ENCODE measurements around the gene ISCA2. TPM values are rescaled to one million over a fixed set of nuclear protein-coding genes. Genes with fewer than 3 reads are reported as not detected.

Gene ISCA2
- total and polyA plus RNA-seq, 2 donors (not counting 1 experiment from before 2014, with no cell fraction given) = 14.1 to 28.3 TPM

- ChIA-PET POLR2A (no interaction called here), CTCF (no interaction called here)
- H3K4me1 ChIP-seq (ENCODE audit: control insufficient read depth in 2 of 2, insufficient read depth in 2 of 2, low read length in 2 of 2) = no peaks in the 10 kb centered on the region
- H3K9me3 Mint-ChIP-seq (ENCODE audit: insufficient read depth) = no peaks in the 10 kb centered on the region
- no peak overlapping the region for H3K4me2 ChIP-seq (replicated peaks; ENCODE audit: low read depth, low read length, poor library complexity, severe bottlenecking)
- H3K4me3 ChIP-seq (ENCODE audit: control extremely low read depth in 1 of 5, extremely low read depth in 1 of 5, insufficient read depth in 1 of 5, low read depth in 2 of 5, low read length in 4 of 5) = no peak overlapping the region
- H3K27me3 Mint-ChIP-seq = peaks cover 21% of the 10 kb centered on the region
- H2AFZ ChIP-seq (ENCODE audit: insufficient read depth, low read depth, low read length, poor library complexity, severe bottlenecking) = no peak overlapping the region
- no peak for TF ChIP-seq EZH2 (IDR thresholded peaks at IDR 0.05; ENCODE audit: borderline replicate concordance, insufficient read depth, low read depth, low read length, poor library complexity, severe bottlenecking)
- no peak for TF ChIP-seq CTCF (IDR thresholded peaks at IDR 0.05)
- no peak overlapping the region for H3K27ac ChIP-seq (ENCODE audit: low read length in 2 of 2)
- intact Hi-C loops (cut with micrococcal nuclease) = no loop called here
- H3K9ac ChIP-seq (ENCODE audit: low read length) = no peak overlapping the region
- no peak overlapping the region for H3K27ac Mint-ChIP-seq
- no peaks in the 10 kb centered on the region for H3K9me3 ChIP-seq (ENCODE audit: control extremely low read depth in 1 of 3, control insufficient read depth in 2 of 3, insufficient read depth in 1 of 3, low read length in 2 of 3)
- DNase-seq (no peak), ATAC-seq (ENCODE audit: low read depth) (no peak)
- H3K4me3 Mint-ChIP-seq = no peak overlapping the region
- 93% methylated on average over 2 of the region's 3 CpGs for WGBS (ENCODE audit: insufficient coverage)
- no peaks in the 10 kb centered on the region for H3K79me2 ChIP-seq (ENCODE audit: control insufficient read depth, insufficient read depth, low read length)
- H3K27me3 ChIP-seq (replicated peaks in 1 of 4; ENCODE audit: control extremely low read depth in 1 of 4, control insufficient read depth in 3 of 4, insufficient read depth in 4 of 4, low read length in 3 of 4) = no peaks in the 10 kb centered on the region
- H3K36me3 ChIP-seq (replicated peaks in 1 of 2; ENCODE audit: control extremely low read depth in 1 of 2, control insufficient read depth in 1 of 2, extremely low read depth in 1 of 2, insufficient read depth in 2 of 2, low read length in 1 of 2) = no peaks in the 10 kb centered on the region
- no peaks in the 10 kb centered on the region for H4K20me1 ChIP-seq (ENCODE audit: control insufficient read depth, insufficient read depth, low read length, poor library complexity, severe bottlenecking)
- no peaks in the 10 kb centered on the region for H3K4me1 Mint-ChIP-seq
These were observed 30.6 kb upstream of the ISCA2 start for GRCh38 chr14:74462993-74463392.

- H3K4me1 ChIP-seq (ENCODE audit: control insufficient read depth in 2 of 2, insufficient read depth in 2 of 2, low read length in 2 of 2) = no peaks in the 10 kb centered on the region
- no peaks in the 10 kb centered on the region for H3K27me3 ChIP-seq (replicated peaks in 1 of 4; ENCODE audit: control extremely low read depth in 1 of 4, control insufficient read depth in 3 of 4, insufficient read depth in 4 of 4, low read length in 3 of 4)
- no peaks in the 10 kb centered on the region for H3K9me3 ChIP-seq (ENCODE audit: control extremely low read depth in 1 of 3, control insufficient read depth in 2 of 3, insufficient read depth in 1 of 3, low read length in 2 of 3)
- no peaks in the 10 kb centered on the region for H3K36me3 ChIP-seq (replicated peaks in 1 of 2; ENCODE audit: control extremely low read depth in 1 of 2, control insufficient read depth in 1 of 2, extremely low read depth in 1 of 2, insufficient read depth in 2 of 2, low read length in 1 of 2)
- no peaks in the 10 kb centered on the region for H3K79me2 ChIP-seq (ENCODE audit: control insufficient read depth, insufficient read depth, low read length)
- H3K4me2 ChIP-seq (replicated peaks; ENCODE audit: low read depth, low read length, poor library complexity, severe bottlenecking) = no peak overlapping the region
- DNase-seq = no peak
- no peak overlapping the region for H3K27ac ChIP-seq (ENCODE audit: low read length in 2 of 2)
- intact Hi-C loops (cut with micrococcal nuclease) = no loop called here
- no peak overlapping the region for H3K4me3 ChIP-seq (ENCODE audit: control extremely low read depth in 1 of 5, extremely low read depth in 1 of 5, insufficient read depth in 1 of 5, low read depth in 2 of 5, low read length in 4 of 5)
- H2AFZ ChIP-seq (ENCODE audit: insufficient read depth, low read depth, low read length, poor library complexity, severe bottlenecking) = no peak overlapping the region
- no peaks in the 10 kb centered on the region for H3K4me1 Mint-ChIP-seq
- no peak overlapping the region for H3K27ac Mint-ChIP-seq
- ATAC-seq (ENCODE audit: low read depth) = no peak
- no peaks in the 10 kb centered on the region for H4K20me1 ChIP-seq (ENCODE audit: control insufficient read depth, insufficient read depth, low read length, poor library complexity, severe bottlenecking)
- H3K9me3 Mint-ChIP-seq (ENCODE audit: insufficient read depth) = no peaks in the 10 kb centered on the region
- peaks cover 21% of the 10 kb centered on the region for H3K27me3 Mint-ChIP-seq
- no peak overlapping the region for H3K4me3 Mint-ChIP-seq
- WGBS (ENCODE audit: insufficient coverage) = 79% methylated on average over 4 of the region's 5 CpGs
- CTCF ChIA-PET = no interaction called here
- TF ChIP-seq EZH2 (IDR thresholded peaks at IDR 0.05; ENCODE audit: borderline replicate concordance, insufficient read depth, low read depth, low read length, poor library complexity, severe bottlenecking) (no peak), CTCF (IDR thresholded peaks at IDR 0.05) (no peak)
- H3K9ac ChIP-seq (ENCODE audit: low read length) = no peak overlapping the region
- POLR2A ChIA-PET = no interaction called here
These were observed 29.9 kb upstream of the ISCA2 start for GRCh38 chr14:74463697-74464096.
